Measurements from ENCODE around the gene SYT1.

- no peak for TF ChIP-seq POLR2A (IDR thresholded peaks at IDR 0.05)
- TF ChIP-seq CTCF (IDR thresholded peaks at IDR 0.05 in 8 of 11, conservative IDR thresholded peaks at IDR 0.05 in 3 of 11), result no peak
- TF ChIP-seq POLR2AphosphoS5 (IDR thresholded peaks at IDR 0.05), result no peak
These were observed 430.0 kb downstream of the SYT1 start for GRCh38 chr12:79294590-79294989.
